SH-SY5Y (cell line): Measurements from ENCODE around the gene CCDC106.

Source experiments
- GATA2 ChIP-seq: IDR thresholded peaks from 2 replicates; pipeline ENCODE4 v1.6.1; 2011; ENCODE audit warnings: mild to moderate bottlenecking, low read depth, low read length
- GATA3 ChIP-seq: IDR thresholded peaks from 2 replicates; pipeline ENCODE4 v1.6.1; 2011; ENCODE audit warnings: low read depth, mild to moderate bottlenecking, low read length, moderate library complexity

DNA sequence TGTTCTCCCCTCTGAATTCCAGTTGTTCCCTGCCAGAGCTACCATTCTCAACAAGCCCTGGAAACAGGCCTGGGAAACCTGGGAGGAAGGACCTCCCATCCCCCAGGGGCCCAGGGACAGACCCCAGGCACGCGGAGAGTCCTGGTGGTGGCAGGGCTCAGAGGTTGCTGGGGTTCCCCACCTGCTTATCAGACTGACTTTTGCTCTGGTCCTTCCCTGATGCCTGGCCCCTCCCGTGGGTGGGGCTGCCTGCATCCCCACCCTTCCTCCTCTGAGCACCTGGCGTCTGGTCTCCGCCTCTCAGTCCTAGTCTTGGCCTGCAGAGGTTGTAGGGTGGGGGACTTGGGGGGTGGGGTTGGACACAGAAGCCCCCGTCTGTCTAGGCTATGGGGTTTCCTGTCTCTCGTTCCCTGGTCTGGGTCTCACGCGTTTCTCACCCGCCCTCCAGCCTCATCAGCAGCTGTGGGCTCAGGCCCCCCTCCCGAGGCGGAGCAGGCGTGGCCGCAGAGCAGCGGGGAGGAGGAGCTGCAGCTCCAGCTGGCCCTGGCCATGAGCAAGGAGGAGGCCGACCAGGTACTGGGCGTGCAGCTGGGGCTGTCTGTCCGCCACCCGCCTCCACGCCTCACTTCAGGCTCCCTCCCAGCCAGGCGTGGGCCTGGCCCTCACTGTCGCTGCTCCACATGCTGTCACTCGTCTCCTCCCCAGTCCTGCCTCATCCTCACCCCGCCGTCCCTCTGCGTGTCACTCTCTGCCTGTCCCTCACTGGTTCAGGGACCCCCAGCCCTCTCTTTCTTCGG lies 40.6 kb downstream of the CCDC106 start:
- TF ChIP-seq GATA2 (no peak), GATA3 (no peak)
